Liver (tissue), 3 donors: ENCODE data around the gene ACTL7B.

Experiments
- ATF3 ChIP-seq: IDR thresholded peaks from 2 replicates; pipeline ENCODE4 v1.6.1; 2016; ENCODE audit warnings: antibody characterized with exemption
- CTCF ChIP-seq: fragments of 150-350 bp; IDR thresholded peaks from 2 replicates; pipeline ENCODE4 v1.5.1; 2017; ENCODE audit warnings: improper control_type of control experiment, low read depth, low read length; ENCODE audit not compliant: missing input control
- EGR1 ChIP-seq, 2 donors: IDR thresholded peaks; 2 replicates each; pipeline ENCODE4 v1.6.1; 2016 to 2018; ENCODE audit warnings: antibody characterized with exemption in 2 of 2, low read depth in 2 of 2
- FOXA2 ChIP-seq: IDR thresholded peaks from 2 replicates; pipeline ENCODE4 v1.6.1; 2016; ENCODE audit warnings: antibody characterized with exemption
- MAX ChIP-seq: IDR thresholded peaks from 2 replicates; pipeline ENCODE4 v1.6.1; 2016; ENCODE audit warnings: antibody characterized with exemption
- RAD21 ChIP-seq, 2 donors: IDR thresholded peaks; 2 replicates each; pipeline ENCODE4 v1.6.1; 2016; ENCODE audit warnings: antibody characterized with exemption in 2 of 2, mild to moderate bottlenecking in 2 of 2
- SP1 ChIP-seq: IDR thresholded peaks from 2 replicates; pipeline ENCODE4 v1.6.1; 2018; ENCODE audit warnings: antibody characterized with exemption, mild to moderate bottlenecking
- TAF1 ChIP-seq: conservative IDR thresholded peaks from 2 replicates; pipeline ENCODE4 v1.6.1; 2016; ENCODE audit warnings: antibody characterized with exemption, mild to moderate bottlenecking
- YY1 ChIP-seq: IDR thresholded peaks from 2 replicates; pipeline ENCODE4 v1.6.1; 2016; ENCODE audit warnings: antibody characterized with exemption, mild to moderate bottlenecking
- donor health status: healthy.
- donor health status: healthy.

- TF ChIP-seq CTCF (no peak), RAD21 (IDR thresholded peaks at IDR 0.05) (no peak), SP1 (no peak), EGR1 (IDR thresholded peaks at IDR 0.05; ENCODE audit: low read depth in 2 of 2) (no peak), FOXA2 (no peak), YY1 (no peak), ATF3 (no peak), TAF1 (no peak), MAX (no peak)
These were observed 43.8 kb downstream of the ACTL7B start for GRCh38 chr9:108811944-108812343.
